Measurements from ENCODE around the gene ZCCHC24. TPM values are rescaled to one million over a fixed set of nuclear protein-coding genes. Genes with fewer than 3 reads are reported as not detected.
"Not testable (repeated sequence)": the region's sequence is repeated elsewhere in the genome, so short reads cannot be mapped to it uniquely, and the experiment has no call there.

Gene ZCCHC24
- total and polyA plus RNA-seq, 4 experiments from 2014 or later, result 0.30 to 1.9 (median 1.2) TPM

GRCh38 chr10:79333513-79333912 is 111.9 kb downstream of the ZCCHC24 start:
- CTCF ChIA-PET (ENCODE audit: partially characterized antibody), result interaction anchor here (1.0 to 2.4 kb wide), 3 partner anchors 9 to 15 kb away, joined by 3 to 14 read pairs (median 3); partner anchors contain the start of gene PPIF
- Mint-ChIP-seq H3K27me3 (no peaks in the 10 kb centered on the region), H3K4me1 (peaks cover 18 to 31% (median 22%) of the 10 kb centered on the region in 4 donors), H3K9me3 (peaks cover 0 to 4% (median 0%) of the 10 kb centered on the region in 8 donors), H3K27ac (peak overlapping the region in 4 of 7 donors; percentile 10 to 76 (median 68)), H3K36me3 (no peaks in the 10 kb centered on the region), H3K4me3 (no peak overlapping the region)
- Histone ChIP-seq H3K9me3 (ENCODE audit: control insufficient read depth in 1 of 2, low read length in 2 of 2) (no peaks in the 10 kb centered on the region), H3K27me3 (ENCODE audit: insufficient read depth, low read length) (no peaks in the 10 kb centered on the region), H3K36me3 (ENCODE audit: insufficient read depth, low read length) (no peaks in the 10 kb centered on the region), H3K4me1 (ENCODE audit: insufficient read depth, low read length) (peaks cover 15% of the 10 kb centered on the region), H3K27ac (ENCODE audit: low read depth, low read length) (no peak overlapping the region), H3K4me3 (ENCODE audit: low read length in 2 of 2) (no peak overlapping the region)
- POLR2A ChIA-PET (ENCODE audit: partially characterized antibody), result interaction anchor here (1.8 to 3.5 kb wide), 5 partner anchors 11 to 91 kb away, joined by 4 to 27 read pairs (median 8); no protein-coding TSS in a partner anchor
- intact Hi-C loops (cut with micrococcal nuclease), result no loop called here
- no peak for DNase-seq

GRCh38 chr10:79332610-79333315 is 112.7 kb downstream of the ZCCHC24 start:
- not testable (repeated sequence) for H3K27ac ChIP-seq (ENCODE audit: low read depth, low read length); H3K4me3 ChIP-seq (ENCODE audit: low read length in 2 of 2); H3K36me3 ChIP-seq (ENCODE audit: insufficient read depth, low read length); DNase-seq; H3K27me3 ChIP-seq (ENCODE audit: insufficient read depth, low read length); H3K9me3 ChIP-seq (ENCODE audit: control insufficient read depth in 1 of 2, low read length in 2 of 2); H3K9me3 Mint-ChIP-seq; H3K36me3 Mint-ChIP-seq; H3K4me3 Mint-ChIP-seq; H3K27me3 Mint-ChIP-seq
- ChIA-PET POLR2A (ENCODE audit: partially characterized antibody) (interaction anchor here (1.8 to 3.5 kb wide), 3 partner anchors 10 to 47 kb away, joined by 6 to 27 read pairs (median 8); no protein-coding TSS in a partner anchor), CTCF (ENCODE audit: partially characterized antibody) (interaction anchor here (1.0 to 3.4 kb wide), 3 partner anchors 10 to 14 kb away, joined by 3 to 17 read pairs (median 3); partner anchors contain the start of gene PPIF)
- Mint-ChIP-seq H3K4me1 (peaks cover 18 to 31% (median 22%) of the 10 kb centered on the region in 4 donors), H3K27ac (peak overlapping the region in 3 of 7 donors; percentile 32 to 56 (median 48))
- peaks cover 15% of the 10 kb centered on the region for H3K4me1 ChIP-seq (ENCODE audit: insufficient read depth, low read length)
- intact Hi-C loops (cut with micrococcal nuclease), result loop anchor here (1.0 kb wide), 1 partner anchor 46 kb away; no protein-coding TSS in a partner anchor

Other genes with a start within 250 kb of the ZCCHC24 start
- gene PPIF, start 98.2 kb downstream of the ZCCHC24 start, total RNA-seq, result 10 to 100 TPM; 26.3 to 33.7 TPM
- 10 to 100 TPM; 10.6 to 13.1 TPM for gene PPIF, start 98.2 kb downstream of the ZCCHC24 start, polyA plus RNA-seq
- gene EIF5AL1, start 66.9 kb upstream of the ZCCHC24 start, total RNA-seq, result under 1 TPM; 0.73 to 0.94 TPM
- gene EIF5AL1, start 66.9 kb upstream of the ZCCHC24 start, polyA plus RNA-seq, result under 1 TPM; 0.16 to 0.43 TPM
- not detected for gene SFTPA2, start 114.8 kb upstream of the ZCCHC24 start, total RNA-seq
- not detected for gene SFTPA2, start 114.8 kb upstream of the ZCCHC24 start, polyA plus RNA-seq
- gene SFTPA1, start 165.3 kb upstream of the ZCCHC24 start, total RNA-seq, result not detected
- not detected for gene SFTPA1, start 165.3 kb upstream of the ZCCHC24 start, polyA plus RNA-seq